A549 (cell line): ENCODE data around the gene NHEJ1.

Experiments
- RCOR1 ChIP-seq: fragments of 150-350 bp; IDR thresholded peaks from 2 replicates; pipeline ENCODE4 v1.6.1; 2014; ENCODE audit warnings: antibody characterized with exemption, low read length, low read depth
- SREBF2 ChIP-seq: fragments of 450-650 bp; IDR thresholded peaks from 2 replicates; pipeline ENCODE4 v1.6.1; 2014; ENCODE audit warnings: mild to moderate bottlenecking, moderate library complexity
- ZNF302 ChIP-seq: fragments of 250-450 bp; sonication (Bioruptor Pico); IDR thresholded peaks from 2 replicates; pipeline ENCODE4 v1.9.0; 2021; ENCODE audit warnings: inconsistent platforms, mild to moderate bottlenecking, moderate library complexity
- TF ChIP-seq, protein P1 (sequence below): fragments of >200 bp; sonication (Bioruptor Twin); formaldehyde crosslinking; IDR thresholded peaks from 3 replicates; pipeline ENCODE4 v1.5.1; 2016

DNA sequence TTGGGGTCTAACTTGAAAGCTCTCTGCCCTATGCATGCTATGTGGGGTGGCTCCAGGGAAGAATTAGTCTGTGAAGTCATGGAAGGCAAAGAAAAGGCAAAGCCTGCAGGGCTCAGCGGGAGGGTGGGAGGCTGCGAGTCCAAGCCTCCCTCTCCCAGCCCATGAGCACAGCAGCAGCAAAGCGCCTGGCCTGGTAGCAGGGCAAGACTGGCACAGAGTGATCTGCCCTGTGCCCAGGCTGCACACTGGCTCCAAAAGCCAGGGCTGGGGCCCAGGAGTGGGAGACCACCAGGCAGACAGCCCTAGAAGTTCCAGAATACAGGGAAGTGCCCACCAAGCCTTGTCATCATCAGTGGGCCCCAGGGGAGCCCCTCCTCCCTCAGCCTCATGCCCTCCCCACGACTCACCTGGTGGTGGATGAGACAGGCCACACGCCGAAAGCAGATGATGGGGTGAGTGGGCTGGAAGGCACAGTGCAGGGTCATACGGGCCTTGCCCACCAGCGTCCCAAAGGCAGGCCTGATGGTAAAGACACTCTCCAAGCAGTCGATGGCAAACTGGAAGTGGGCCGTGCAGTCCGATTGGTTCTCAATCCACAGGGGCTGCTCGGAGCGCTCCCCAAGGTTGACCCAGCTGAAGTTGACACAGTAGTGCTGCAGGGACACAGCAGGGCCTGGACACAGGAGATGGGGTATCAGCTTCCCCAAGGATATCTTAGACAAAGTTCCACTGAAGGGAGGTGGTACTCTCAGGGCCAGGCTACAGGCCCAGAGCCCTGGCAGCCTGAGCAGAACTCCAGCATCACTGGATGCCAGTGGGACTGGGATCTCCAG lies 131.4 kb downstream of the NHEJ1 start:
- TF ChIP-seq, protein P1, sequence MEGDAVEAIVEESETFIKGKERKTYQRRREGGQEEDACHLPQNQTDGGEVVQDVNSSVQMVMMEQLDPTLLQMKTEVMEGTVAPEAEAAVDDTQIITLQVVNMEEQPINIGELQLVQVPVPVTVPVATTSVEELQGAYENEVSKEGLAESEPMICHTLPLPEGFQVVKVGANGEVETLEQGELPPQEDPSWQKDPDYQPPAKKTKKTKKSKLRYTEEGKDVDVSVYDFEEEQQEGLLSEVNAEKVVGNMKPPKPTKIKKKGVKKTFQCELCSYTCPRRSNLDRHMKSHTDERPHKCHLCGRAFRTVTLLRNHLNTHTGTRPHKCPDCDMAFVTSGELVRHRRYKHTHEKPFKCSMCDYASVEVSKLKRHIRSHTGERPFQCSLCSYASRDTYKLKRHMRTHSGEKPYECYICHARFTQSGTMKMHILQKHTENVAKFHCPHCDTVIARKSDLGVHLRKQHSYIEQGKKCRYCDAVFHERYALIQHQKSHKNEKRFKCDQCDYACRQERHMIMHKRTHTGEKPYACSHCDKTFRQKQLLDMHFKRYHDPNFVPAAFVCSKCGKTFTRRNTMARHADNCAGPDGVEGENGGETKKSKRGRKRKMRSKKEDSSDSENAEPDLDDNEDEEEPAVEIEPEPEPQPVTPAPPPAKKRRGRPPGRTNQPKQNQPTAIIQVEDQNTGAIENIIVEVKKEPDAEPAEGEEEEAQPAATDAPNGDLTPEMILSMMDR = no peak
- TF ChIP-seq RCOR1 = no peak
- no peak for TF ChIP-seq SREBF2
- TF ChIP-seq ZNF302 (CRISPR knock-in tag) = no peak
